ENCODE measurements around the gene SF3B1. TPM values are rescaled to one million over a fixed set of nuclear protein-coding genes. Genes with fewer than 3 reads are reported as not detected.

SF3B1 gene
- total RNA-seq, 1 donor from 2014 or later = 253 TPM

GRCh38 chr2:197472166-197472565 is 37.3 kb upstream of the SF3B1 start:
- H3K36me3 ChIP-seq (ENCODE audit: insufficient read depth, low read length) = peaks cover 57% of the 10 kb centered on the region
- no peak overlapping the region for H3K27ac ChIP-seq (ENCODE audit: low read depth, low read length)
- peaks cover 12% of the 10 kb centered on the region for H3K79me2 ChIP-seq (ENCODE audit: insufficient read depth, low read length)
- Mint-ChIP-seq H3K27me3 (ENCODE audit: low read depth, unreplicated experiment) (no peaks in the 10 kb centered on the region), H3K4me3 (ENCODE audit: unreplicated experiment) (no peak overlapping the region), H3K27ac (ENCODE audit: unreplicated experiment) (no peak overlapping the region), H3K36me3 (ENCODE audit: low read depth, unreplicated experiment) (peaks cover 7% of the 10 kb centered on the region), H3K4me1 (ENCODE audit: low read depth, unreplicated experiment) (no peaks in the 10 kb centered on the region), H3K9me3 (ENCODE audit: unreplicated experiment) (no peaks in the 10 kb centered on the region)
- H3K4me1 ChIP-seq (ENCODE audit: insufficient read depth, low read length) = no peaks in the 10 kb centered on the region
- no peak overlapping the region for H3K9ac ChIP-seq (ENCODE audit: low read length)
- H2AFZ ChIP-seq (ENCODE audit: low read depth, low read length) = no peak overlapping the region
- TF ChIP-seq CTCF (IDR thresholded peaks at IDR 0.05; ENCODE audit: insufficient read depth, low read depth, low read length) (no peak), EZH2 (IDR thresholded peaks at IDR 0.05; ENCODE audit: insufficient read depth, low read length) (no peak)
- H3K9me3 ChIP-seq (ENCODE audit: insufficient read depth, low read depth, low read length) = no peaks in the 10 kb centered on the region
- no peak overlapping the region for H3K4me3 ChIP-seq (ENCODE audit: insufficient read depth, low read depth, low read length)
- FAIRE-seq = no peak
- no peak for DNase-seq (ENCODE audit: low read depth)
- H3K27me3 ChIP-seq (ENCODE audit: insufficient read depth, low read length) = no peaks in the 10 kb centered on the region
- H4K20me1 ChIP-seq (ENCODE audit: insufficient read depth, low read length) = peaks cover 11% of the 10 kb centered on the region
- no peak overlapping the region for H3K4me2 ChIP-seq (ENCODE audit: low read length)

GRCh38 chr2:197464175-197464574 is 29.3 kb upstream of the SF3B1 start:
- no peak overlapping the region for H3K4me3 Mint-ChIP-seq (ENCODE audit: unreplicated experiment)
- Histone ChIP-seq H2AFZ (ENCODE audit: low read depth, low read length) (no peak overlapping the region), H4K20me1 (ENCODE audit: insufficient read depth, low read length) (peaks cover 49% of the 10 kb centered on the region), H3K9ac (ENCODE audit: low read length) (no peak overlapping the region), H3K9me3 (ENCODE audit: insufficient read depth, low read depth, low read length) (no peaks in the 10 kb centered on the region), H3K4me2 (ENCODE audit: low read length) (peak overlapping the region; percentile 7), H3K36me3 (ENCODE audit: insufficient read depth, low read length) (peaks cover 34% of the 10 kb centered on the region), H3K27ac (ENCODE audit: low read depth, low read length) (no peak overlapping the region), H3K4me3 (ENCODE audit: insufficient read depth, low read depth, low read length) (no peak overlapping the region), H3K27me3 (ENCODE audit: insufficient read depth, low read length) (no peaks in the 10 kb centered on the region), H3K79me2 (ENCODE audit: insufficient read depth, low read length) (peaks cover 48% of the 10 kb centered on the region), H3K4me1 (ENCODE audit: insufficient read depth, low read length) (no peaks in the 10 kb centered on the region)
- TF ChIP-seq CTCF (IDR thresholded peaks at IDR 0.05; ENCODE audit: insufficient read depth, low read depth, low read length) = no peak
- no peak for TF ChIP-seq EZH2 (IDR thresholded peaks at IDR 0.05; ENCODE audit: insufficient read depth, low read length)
- DNase-seq (ENCODE audit: low read depth) (peak; percentile 30), FAIRE-seq (no peak)
- no peaks in the 10 kb centered on the region for H3K9me3 Mint-ChIP-seq (ENCODE audit: unreplicated experiment)
- peaks cover 8% of the 10 kb centered on the region for H3K4me1 Mint-ChIP-seq (ENCODE audit: low read depth, unreplicated experiment)
- H3K27me3 Mint-ChIP-seq (ENCODE audit: low read depth, unreplicated experiment) = no peaks in the 10 kb centered on the region
- H3K27ac Mint-ChIP-seq (ENCODE audit: unreplicated experiment) = no peak overlapping the region
- peaks cover 6% of the 10 kb centered on the region for H3K36me3 Mint-ChIP-seq (ENCODE audit: low read depth, unreplicated experiment)

GRCh38 chr2:197461057-197461456 is 26.2 kb upstream of the SF3B1 start:
- no peak overlapping the region for H3K9ac ChIP-seq (ENCODE audit: low read length)
- H2AFZ ChIP-seq (ENCODE audit: low read depth, low read length) = no peak overlapping the region
- H3K79me2 ChIP-seq (ENCODE audit: insufficient read depth, low read length) = peaks cover 63% of the 10 kb centered on the region
- no peaks in the 10 kb centered on the region for H3K27me3 ChIP-seq (ENCODE audit: insufficient read depth, low read length)
- no peaks in the 10 kb centered on the region for H3K9me3 ChIP-seq (ENCODE audit: insufficient read depth, low read depth, low read length)
- no peak overlapping the region for H3K27ac Mint-ChIP-seq (ENCODE audit: unreplicated experiment)
- FAIRE-seq (no peak), DNase-seq (ENCODE audit: low read depth) (peak; percentile 13)
- TF ChIP-seq CTCF (IDR thresholded peaks at IDR 0.05; ENCODE audit: insufficient read depth, low read depth, low read length) (no peak), EZH2 (IDR thresholded peaks at IDR 0.05; ENCODE audit: insufficient read depth, low read length) (no peak)
- peaks cover under 1% of the 10 kb centered on the region for H3K36me3 Mint-ChIP-seq (ENCODE audit: low read depth, unreplicated experiment)
- peaks cover 13% of the 10 kb centered on the region for H3K4me1 Mint-ChIP-seq (ENCODE audit: low read depth, unreplicated experiment)
- H3K36me3 ChIP-seq (ENCODE audit: insufficient read depth, low read length) = peaks cover 16% of the 10 kb centered on the region
- no peak overlapping the region for H3K4me3 ChIP-seq (ENCODE audit: insufficient read depth, low read depth, low read length)
- H3K27ac ChIP-seq (ENCODE audit: low read depth, low read length) = no peak overlapping the region
- no peak overlapping the region for H3K4me3 Mint-ChIP-seq (ENCODE audit: unreplicated experiment)
- H3K4me2 ChIP-seq (ENCODE audit: low read length) = no peak overlapping the region
- no peaks in the 10 kb centered on the region for H3K4me1 ChIP-seq (ENCODE audit: insufficient read depth, low read length)
- peaks cover 65% of the 10 kb centered on the region for H4K20me1 ChIP-seq (ENCODE audit: insufficient read depth, low read length)
- H3K27me3 Mint-ChIP-seq (ENCODE audit: low read depth, unreplicated experiment) = no peaks in the 10 kb centered on the region
- no peaks in the 10 kb centered on the region for H3K9me3 Mint-ChIP-seq (ENCODE audit: unreplicated experiment)

All from astrocyte (in vitro differentiated cells and primary cell).